Breast epithelium (tissue), 3 donors: ENCODE data around the gene DNAL4.

Experiments
- POLR2A ChIP-seq: fragments of 450-650 bp; IDR thresholded peaks from one replicate; pipeline ENCODE4 v1.6.1; 2016; ENCODE audit warnings: antibody characterized with exemption, mild to moderate bottlenecking, moderate library complexity
- POLR2AphosphoS5 ChIP-seq, 3 donors: sonication (generic); formaldehyde crosslinking; IDR thresholded peaks; one replicate each; pipeline ENCODE4 v1.6.1; 2017; ENCODE audit warnings: antibody characterized with exemption in 3 of 3

- no peak for TF ChIP-seq POLR2AphosphoS5 (IDR thresholded peaks at IDR 0.05)
- no peak for TF ChIP-seq POLR2A
Observed at GRCh38 chr22:38737302-38738060, 56.5 kb downstream of the DNAL4 start.
